Activated CD4-positive, alpha-beta T cell treated with anti-CD3 and anti-CD28 coated beads, Interleukin-2, amount 50 U/mL, for 48 hours (primary cell): ENCODE measurements around the gene MAVS.

Source experiments
- DNase-seq, 2 experiments: peaks; one replicate each; pipeline ENCODE4 v3.0.0-alpha.2; 2020

MAVS gene

DNA sequence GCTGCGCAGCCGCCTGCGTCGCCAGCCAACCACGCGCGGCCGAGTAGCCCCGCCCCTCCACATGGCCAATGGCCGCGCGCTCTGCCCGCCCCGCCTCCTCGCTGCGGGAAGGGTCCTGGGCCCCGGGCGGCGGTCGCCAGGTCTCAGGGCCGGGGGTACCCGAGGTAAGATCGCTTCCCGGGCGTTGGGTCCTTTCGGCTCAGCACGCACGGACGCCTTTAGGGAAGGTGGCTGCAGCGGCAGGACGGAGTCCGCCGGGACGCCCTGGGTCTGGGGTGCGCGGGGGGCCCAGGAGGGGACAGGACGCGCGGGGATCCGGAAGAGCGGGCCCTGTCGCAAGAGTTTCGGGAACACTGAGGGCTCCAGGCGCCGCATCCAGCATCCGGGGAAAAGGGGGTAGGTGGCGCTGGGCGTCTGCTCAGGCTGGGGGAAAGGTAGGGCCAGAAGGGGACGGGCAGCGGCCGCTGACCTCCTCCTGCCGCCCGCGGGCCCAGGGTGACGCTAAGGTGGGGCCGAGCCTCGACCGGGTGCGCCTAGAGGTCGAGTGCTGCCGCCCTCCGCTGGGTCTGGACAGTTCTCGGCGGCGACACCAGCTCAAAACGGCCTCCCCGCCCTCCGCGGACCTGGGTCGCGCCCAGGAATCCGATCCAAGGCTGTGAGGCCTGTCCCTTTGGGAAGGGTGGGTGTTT lies at the start of gene MAVS:
Gene MAVS, plus strand, starts transcription at position 95 of the 689 bp plus-strand sequence. CDS start 7,791 bp downstream, outside the sequence.
- peak; percentile 89 to 90 for DNase-seq

DNA sequence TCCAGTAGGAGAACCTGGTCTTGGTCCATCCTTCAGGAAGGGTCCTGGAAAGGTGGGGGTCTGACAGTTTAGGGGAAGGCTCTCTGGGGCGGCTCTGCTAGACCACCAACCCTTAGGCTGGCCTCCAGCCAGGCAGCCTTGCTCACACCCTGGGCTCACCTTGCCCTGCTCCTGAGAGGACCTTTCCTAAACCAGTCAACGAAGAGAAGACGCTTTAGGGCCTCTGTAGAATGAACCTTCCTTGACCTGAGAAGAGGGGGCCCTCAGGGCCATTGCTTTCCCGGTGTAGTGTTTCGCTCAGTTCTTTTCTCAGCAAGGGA lies 49.4 kb upstream of the MAVS start:
- peak in 1 of 2 experiments; percentile 5 for DNase-seq

DNA sequence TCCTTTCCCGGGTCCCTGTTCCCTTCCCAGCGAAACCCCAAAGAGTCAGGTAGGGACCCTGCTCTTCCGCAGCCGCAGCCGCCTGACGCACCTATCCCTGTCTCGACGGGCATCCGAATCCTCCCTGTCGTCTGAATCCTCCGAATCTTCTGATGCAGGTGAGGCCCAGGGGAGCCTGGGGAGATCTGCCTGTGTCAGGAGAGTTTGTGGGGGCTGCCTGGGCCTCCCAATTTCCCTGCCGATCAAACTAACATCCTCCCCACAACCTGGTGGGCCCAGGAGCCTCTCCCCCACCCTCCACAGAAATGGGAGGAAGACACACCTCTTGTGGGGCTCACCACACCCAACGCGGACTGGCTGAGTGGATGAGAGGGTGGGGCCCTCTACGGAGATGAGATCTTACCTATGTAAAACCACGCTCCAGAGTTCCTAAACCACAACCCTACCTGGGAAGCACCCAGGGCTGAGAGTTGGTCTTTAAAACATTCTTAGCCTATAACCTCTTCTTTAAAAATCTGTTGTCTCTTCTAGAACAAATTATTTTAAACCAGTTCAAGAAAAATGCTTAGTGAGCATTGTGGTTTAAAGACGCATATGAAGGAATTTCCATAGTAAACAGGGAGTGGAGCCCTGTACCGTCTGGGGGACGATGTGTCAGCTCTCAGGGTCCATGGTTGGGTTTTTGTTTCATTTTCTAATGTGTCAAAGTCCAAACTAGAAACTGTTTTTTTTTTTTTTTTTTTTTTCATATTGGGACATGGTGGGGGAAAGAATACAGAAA lies 48.9 kb upstream of the MAVS start:
- peak in 1 of 2 experiments; percentile 70 for DNase-seq

DNA sequence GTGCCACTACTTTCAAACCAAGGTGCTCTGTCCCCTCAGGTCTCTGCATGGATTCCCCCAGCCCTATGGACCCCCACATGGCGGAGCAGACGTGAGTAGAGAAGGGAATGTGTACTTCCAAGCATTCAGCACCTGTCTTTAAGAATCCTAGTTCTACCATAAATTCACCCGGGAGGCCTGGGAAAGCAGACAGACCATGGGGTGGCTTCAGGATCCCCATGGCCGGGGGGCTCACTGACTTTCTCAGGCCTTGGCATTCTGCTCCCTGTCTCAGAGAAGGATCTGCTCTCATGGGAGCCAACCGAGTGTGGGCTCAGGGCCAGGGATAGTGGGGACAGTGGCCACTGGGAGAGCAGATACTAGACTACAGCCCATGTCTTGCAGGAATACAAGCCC lies 48.3 kb upstream of the MAVS start:
- DNase-seq, result peak in 1 of 2 experiments; percentile 3

DNA sequence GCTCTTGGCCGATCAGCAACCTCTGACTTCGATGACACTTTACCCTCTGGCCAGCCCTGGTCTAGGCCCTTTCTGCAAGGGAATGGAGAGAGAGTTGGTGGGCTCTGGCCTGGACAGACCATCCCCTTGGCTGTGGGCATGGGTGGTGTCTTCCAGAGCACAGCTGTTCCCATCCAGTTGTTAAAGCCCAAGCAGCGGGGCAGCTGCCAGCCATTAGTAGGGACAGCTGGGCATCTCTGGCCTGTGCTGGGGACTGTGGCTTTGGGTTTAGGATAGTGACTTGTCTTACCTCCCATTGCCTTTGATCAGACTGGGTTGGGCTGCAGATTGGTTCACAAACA lies 47.8 kb upstream of the MAVS start:
- DNase-seq, result peak in 1 of 2 experiments; percentile 24

DNA sequence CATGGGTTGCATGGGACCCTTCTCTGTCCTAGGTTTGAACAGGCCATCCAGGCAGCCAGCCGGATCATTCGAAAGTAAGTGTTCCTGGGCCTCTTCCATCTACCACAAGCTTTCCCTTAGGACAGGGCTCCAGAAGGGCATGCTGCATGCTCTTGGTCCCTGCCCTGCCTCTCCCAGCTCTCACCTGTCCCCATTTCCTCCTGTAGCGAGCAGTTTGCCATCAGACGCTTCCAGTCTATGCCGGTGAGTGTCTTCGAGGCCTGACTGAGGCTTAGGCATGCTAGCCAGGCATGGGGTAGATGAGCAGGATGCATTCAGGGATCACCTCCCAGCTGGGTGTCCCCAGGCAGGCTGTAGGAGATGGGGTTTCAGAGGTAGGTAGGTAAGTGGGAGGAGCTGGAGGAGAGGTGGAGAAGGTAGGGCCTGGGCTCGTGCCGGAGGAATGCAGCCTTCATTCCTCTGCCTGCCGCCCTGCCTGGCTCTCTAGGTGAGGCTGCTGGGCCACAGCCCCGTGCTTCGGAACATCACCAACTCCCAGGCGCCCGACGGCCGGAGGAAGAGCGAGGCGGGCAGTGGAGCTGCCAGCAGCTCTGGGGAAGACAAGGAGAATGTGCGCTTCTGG lies 46.3 kb upstream of the MAVS start:
- no peak for DNase-seq

DNA sequence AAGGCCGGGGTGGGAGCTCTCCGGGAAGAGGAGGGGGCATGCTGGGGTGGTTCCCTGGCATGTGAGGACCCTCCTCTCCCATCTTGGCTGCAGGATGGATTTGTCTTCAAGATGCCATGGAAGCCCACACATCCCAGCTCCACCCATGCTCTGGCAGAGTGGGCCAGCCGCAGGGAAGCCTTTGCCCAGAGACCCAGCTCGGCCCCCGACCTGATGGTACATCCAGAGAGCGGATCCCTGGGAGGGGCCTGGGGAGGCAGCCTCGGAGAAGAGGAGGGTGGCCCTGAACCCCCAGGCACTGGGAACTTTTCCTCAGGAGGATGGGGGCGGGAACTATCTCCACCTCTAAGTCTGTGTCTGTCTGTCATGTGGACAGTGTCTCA lies 45.8 kb upstream of the MAVS start:
- no peak for DNase-seq

DNA sequence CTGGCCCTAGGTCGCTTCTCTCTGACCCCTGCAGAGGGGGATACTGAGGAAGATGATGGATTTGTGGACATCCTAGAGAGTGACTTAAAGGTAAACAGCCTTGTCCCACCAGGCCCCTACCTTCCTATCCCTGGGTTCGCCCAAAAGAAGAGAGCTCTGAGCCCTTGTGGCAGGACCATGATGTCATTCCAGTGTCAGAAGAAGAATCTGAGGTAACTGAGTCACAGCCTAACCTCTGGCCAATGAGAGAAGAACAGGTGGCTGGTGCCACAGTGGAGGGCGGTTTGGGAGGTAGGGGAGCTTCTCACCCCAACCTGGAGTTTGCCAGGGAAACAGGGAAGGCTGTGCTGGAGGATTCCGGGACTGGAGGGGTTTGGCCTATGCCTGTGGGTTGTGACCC lies 45.3 kb upstream of the MAVS start:
- no peak for DNase-seq

DNA sequence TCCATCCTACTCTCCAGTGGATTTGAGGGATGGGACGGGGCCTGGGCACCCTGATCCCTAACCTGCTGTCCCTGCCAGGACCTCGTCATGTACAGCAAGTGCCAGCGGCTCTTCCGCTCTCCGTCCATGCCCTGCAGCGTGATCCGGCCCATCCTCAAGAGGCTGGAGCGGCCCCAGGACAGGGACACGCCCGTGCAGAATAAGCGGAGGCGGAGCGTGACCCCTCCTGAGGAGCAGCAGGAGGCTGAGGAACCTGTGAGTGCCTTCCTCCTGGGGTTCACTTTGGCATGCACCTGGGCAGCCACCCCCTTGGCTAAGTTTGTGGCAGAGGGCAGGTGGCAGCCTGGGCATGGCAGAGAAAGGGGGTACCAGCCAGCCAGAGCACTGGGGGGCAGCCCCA lies 44.8 kb upstream of the MAVS start:
- no peak for DNase-seq

DNA sequence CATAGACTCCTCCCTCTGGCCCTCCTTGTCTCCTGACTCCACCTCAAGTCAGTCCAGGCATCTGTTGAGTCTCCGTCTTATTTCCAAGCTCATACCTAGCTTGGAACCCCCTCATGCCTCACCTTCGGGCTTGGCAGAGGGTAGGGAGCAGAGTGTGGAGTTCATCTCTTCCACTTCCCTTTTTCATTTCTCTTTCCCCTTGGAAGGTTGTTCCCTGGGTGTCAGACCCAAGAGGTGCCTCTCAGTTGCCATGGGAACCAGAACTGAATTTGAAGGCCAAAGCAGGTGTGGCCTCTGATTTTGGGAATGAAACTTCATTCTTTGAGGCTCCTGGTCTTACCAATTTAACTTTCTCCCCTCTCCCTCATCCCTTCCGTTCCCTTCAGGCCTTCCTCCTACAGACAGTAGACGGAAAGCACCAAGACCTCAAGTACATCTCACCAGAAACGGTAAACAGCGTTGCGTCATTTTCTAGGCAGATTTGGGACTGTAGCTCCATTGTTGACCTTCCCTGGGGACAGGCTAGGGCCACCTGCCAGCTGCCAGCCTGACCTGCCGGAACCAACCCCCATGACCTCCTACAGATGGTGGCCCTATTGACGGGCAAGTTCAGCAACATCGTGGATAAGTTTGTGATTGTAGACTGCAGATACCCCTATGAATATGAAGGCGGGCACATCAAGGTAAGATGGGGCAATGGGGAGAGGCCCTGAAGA lies 44.0 kb upstream of the MAVS start:
- no peak for DNase-seq

DNA sequence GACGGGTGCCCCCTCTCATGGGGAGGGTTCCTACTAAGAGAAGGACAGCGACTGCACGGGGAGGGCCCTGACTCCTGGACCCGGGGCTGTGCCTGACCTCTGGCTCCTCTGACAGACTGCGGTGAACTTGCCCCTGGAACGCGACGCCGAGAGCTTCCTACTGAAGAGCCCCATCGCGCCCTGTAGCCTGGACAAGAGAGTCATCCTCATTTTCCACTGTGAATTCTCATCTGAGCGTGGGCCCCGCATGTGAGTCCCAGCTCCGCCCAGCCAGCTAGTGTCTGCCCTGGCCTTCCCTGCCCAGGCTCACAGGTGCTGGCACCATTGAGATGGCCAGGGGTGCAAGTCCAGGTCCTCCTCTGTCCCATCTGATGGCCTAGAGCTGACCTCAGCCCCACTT lies 43.3 kb upstream of the MAVS start:
- no peak for DNase-seq

DNA sequence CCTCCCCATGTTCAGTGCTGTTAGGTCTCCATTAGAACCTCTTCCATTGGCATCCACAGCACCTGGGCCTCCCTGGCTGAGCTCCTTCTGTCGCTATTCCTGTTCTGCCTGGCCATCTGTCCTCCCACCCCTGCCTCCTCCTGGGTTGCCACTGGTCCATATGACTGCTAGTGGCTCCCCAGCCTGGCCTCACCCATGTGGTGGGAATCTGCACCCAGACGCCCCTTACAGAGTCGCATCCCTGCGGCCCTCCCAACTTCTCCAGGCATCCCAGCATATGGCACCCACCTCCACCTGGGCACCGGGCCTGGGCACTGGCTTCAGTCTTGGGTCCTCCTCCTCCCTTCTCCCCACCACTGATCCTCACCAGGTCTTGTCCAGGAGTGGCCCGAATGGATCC lies 42.8 kb upstream of the MAVS start:
- DNase-seq, result no peak

DNA sequence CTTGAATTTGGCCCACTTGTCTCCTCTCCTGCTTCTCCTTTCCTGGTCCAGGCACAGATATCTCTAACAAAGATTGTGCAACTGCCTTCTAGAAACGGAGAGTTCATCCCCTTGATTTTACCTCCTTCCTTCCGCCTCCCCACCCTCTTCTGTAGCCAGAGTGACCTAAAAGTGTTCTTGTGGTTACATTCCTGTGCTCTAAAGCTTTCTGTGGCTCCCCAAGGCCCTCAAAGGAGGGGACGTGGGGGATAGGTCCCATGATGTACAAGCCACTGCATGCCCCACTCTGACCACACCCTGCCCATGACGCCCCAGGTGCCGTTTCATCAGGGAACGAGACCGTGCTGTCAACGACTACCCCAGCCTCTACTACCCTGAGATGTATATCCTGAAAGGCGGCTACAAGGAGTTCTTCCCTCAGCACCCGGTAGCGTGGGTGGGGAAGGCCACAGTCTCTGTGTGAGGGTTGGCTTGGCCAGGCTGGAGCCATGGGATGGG lies 42.3 kb upstream of the MAVS start:
- DNase-seq, result no peak

DNA sequence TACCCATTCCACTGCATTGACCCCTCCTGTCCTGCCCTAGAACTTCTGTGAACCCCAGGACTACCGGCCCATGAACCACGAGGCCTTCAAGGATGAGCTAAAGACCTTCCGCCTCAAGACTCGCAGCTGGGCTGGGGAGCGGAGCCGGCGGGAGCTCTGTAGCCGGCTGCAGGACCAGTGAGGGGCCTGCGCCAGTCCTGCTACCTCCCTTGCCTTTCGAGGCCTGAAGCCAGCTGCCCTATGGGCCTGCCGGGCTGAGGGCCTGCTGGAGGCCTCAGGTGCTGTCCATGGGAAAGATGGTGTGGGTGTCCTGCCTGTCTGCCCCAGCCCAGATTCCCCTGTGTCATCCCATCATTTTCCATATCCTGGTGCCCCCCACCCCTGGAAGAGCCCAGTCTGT lies 41.9 kb upstream of the MAVS start:
- no peak for DNase-seq

DNA sequence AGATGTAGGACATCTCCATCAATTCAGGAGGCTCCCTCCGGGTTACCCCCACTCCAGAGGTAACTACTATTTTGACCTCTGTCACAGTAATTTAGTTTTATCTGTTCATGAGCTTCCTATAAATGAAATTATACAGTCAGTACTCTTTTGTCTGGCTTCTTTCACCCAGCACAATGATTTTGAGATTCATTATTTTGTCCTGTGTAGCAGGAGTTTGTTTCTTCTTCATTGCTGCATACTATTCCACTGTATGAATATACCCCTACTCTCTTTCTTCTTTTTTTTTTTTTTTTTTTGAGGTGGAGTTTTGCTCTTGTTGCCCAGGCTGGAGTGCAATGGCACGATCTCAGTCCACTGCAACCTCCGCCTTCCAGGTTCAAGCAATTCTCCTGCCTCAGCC lies 38.1 kb upstream of the MAVS start:
- DNase-seq, result no peak

DNA sequence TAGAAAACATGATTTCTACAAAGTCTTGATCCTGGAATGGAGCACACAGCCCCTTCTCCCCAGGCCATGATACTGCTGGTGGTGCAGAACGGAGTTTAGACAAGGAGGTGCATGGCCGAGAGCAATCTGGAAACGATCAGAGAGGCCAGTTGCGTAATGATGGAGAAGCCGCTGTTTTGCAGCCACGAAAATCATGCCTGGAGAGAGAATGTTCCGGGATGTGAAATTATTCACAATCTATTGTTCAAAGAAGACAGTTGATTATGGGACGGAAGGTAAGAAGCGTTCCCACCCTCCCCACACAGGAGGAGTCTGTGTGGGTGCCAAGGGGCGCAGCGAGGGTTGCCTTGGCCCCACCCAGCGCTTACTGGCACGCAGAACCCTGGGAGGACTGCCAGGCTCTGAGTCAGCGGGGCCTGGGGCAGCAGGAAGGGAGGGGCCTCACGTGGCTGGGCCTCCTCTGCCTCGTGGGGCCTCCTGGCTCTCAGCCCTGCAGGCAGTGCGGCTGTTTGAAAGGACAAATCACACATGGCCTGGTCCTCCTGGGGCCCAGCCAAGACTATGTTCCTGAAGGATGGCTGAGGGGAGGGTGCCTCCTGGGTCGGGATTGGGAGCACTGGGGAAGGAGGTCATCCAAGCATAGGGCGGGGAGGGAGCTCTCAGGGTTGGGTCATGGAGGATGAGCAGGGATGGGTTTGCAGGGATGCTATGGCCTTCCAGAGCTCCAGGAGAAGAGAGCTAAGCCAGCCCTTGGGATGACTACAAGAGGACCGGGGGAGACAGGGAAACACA lies 35.0 kb upstream of the MAVS start:
- DNase-seq, result peak; percentile 93 to 94

DNA sequence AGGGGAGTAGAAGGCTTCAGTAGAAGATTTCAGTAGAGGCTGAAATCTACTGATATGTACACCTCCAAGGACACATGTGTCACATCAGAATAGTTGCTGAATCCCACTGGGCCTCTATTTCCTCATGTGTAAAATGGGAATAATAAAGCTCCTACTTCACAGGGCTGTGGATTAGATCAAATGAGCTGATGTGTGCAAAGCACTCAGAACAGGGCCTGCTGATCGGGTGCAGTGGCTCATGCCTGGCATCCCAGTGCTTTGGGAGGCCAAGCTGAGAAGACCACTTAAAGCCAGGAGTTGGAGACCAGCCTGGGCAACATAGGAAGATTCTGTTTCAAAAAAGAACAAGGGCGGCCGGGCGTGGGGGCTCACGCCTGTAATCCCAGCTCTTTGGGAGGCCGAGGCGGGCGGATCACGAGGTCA lies 34.4 kb upstream of the MAVS start:
- DNase-seq, result no peak

DNA sequence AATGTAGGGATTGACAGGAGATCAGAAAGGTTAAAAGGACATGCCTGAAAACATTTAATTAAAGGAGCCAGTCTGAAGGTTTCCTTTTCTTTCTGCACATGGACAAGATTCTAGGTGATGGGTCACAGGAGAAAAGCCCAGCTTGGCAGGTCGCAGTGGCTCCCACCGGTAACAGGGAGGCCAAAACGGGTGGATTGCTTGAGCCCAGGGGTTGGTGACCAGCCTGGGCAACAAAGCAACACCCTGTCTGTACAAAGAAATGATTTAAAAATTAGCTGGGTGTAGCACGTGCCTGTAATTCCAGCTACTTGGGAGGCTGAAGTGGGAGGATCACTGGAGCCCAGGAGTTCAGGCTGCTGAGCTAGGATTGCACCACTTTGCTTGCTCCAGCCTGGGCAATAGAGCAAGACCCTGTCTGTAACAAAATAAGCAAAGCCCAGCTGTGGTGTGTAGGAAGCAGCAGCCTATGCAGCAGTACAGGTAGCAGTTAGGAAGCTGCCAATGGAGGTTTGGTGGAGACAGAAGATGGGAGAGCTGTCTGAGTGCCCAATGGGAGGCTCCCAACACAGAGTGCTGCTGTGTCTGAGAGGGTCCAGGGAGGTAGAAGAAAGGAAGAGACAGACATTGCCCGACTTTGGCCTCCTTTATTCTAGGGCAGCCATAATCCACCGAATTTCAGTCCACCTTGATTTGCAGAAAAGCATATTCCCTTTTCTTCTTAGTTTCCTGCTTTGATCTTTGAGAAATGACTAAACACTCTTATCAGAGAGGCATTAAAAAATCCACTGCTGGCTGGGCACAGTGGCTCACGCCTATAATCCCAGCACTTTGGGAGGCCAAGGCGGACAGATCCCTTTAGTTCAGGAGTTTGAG lies 33.4 kb upstream of the MAVS start:
- no peak for DNase-seq

DNA sequence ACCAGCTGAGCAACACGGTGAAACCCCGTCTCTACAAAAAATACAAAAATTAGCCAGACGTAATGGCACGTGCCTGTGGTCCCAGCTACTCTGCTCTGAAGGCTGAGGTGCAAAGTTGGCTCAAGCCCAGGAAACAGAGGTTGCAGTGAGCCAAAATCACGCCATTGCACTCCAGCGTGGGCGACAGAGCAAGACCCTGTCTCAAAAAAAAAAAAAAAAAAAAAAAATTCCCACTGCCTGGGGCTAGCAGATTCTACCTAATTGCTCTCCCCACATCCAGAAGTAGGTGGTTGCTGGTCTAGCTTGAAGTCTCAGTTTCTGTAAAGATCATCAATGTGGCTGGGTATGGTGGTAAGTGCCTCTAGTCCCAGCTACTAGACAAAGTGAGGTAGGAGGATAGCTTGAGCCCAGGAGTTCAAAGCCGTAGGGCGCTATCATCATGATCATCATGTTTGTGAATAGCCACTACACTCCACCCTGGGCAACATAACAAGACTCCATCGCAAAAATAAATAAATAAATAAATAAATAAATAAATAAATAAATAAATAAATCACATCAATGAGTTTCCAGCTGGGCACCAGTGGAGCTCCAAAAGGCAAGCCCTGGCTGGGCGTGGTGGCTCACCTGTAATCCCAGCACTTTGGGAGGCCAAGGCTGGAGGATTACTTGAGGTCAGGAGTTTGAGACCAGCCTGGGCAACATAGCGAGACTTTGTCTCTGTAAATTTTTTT lies 32.6 kb upstream of the MAVS start:
- peak in 1 of 2 experiments; percentile 52 for DNase-seq

DNA sequence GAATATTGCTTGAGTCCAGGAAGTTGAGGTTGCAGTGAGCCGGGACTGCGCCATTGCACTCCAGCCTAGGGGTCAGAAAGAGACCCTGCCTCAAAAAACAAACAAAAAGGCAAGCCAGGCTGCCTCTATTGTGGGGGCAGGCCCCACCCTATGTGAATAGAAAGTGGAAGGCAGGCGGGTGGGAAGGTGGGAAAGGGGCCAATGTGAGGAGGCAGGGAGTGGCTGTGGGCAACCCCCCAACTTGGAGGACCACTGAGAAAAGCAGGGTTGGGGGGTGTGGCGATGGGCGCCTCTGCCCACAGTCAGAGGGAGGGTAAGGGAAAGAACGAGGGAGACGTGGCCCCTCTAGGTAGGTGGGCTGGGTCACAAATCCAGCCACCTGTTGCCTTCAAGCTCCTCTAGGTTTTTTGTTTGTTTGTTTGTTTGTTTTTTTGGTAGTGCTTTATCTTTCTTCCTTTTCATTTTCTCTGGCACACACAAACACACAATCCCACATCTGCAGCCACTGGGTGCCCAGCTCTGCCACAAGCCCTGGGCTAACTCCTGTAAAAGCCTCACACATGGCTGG lies 31.6 kb upstream of the MAVS start:
- DNase-seq, result no peak
